Inflammatory macrophage treated with lipopolysaccharide for 4 hours (primary cell): ENCODE data around the gene FAM20B.
"Not testable (repeated sequence)": the region's sequence is repeated elsewhere in the genome, so short reads cannot be mapped to it uniquely, and the experiment has no call there.

Experiments used
- DNase-seq: peaks from one replicate; pipeline ENCODE4 v3.0.0-alpha.2; 2020

FAM20B gene

GRCh38 chr1:179025975-179026812 is 500 bp downstream of the FAM20B start:
- peak; percentile 67 for DNase-seq

DNA sequence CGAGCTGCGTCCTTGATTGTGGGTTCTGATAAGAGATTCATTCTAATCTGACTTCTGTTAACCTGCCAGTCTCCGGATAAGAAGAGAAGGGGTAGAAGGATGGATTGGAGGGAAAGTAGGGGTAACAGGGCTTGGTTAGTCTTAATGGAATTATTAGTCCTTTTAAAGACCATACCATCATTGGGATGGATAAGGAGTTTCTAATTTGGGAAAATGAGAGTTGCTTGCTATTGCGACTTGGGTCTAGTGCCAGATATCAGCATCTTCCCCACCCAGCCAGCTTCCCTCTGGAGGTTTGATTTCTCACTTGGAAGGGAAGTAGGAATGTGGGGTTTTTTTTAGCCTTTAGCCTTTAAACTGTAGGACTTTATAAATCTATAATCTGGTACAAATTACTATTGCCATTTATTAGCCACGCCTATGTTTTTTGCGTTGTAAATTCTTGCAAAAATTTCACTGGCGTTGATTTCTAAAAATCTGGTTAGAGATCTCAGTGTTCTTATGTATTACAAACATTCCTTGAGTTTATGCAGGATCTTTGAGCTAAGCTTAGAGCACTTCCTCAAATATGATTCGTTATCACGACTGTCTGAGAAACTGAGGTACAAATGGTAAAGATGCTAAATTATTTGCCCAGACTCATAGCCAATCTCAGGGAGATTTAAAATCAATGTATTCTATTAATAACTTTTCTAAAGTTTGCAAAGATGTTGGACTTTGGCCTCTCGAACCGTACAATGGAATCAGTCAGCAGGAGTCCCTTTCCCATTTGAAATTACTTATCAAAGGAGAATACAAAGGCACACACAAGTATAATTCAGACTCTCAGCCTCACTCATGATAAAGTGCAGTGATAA is 1.3 kb downstream of the FAM20B start:
- no peak for DNase-seq

- DNase-seq, result peak; percentile 35
Observed at GRCh38 chr1:179029321-179029759, 3.6 kb downstream of the FAM20B start.

DNA sequence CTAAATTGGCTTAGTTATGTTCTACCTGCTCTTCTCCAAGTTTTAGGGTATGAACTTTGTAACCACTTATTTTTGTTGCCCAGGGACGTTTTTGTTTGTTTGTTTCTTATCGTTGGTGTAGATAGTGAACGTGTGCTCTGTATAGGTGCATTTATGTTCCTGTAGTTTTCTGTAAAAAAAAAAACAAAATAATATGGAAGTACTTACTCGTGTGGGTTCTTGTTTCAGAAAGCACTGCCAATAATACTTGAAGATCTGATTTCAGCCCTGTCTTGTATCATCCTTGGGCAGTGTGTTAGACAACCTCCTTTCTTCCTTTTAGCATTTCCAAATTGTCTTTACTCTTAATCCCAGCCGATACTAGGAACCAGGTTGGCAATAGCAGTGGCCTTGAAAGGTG is 4.4 kb downstream of the FAM20B start:
- DNase-seq, result no peak

DNA sequence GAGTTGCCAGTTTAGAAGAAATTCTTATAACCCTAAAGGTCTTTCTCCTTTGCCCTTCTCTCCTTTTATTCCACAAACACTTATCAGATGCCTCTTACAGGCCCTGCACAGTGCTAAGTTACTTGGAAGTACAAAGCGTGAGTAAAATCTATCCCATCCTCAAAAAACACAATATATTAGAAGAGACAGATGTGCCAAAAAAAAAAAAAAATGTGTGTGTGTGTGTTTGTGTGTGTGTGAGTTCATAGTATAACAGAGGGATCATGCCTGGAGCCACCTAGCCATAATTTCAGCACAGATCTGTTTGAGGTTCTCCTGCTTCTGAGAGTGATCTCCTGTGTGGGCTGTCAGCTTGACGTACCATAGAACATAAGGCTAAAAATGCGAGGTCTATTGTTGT is 5.0 kb downstream of the FAM20B start:
- DNase-seq, result no peak

- no peak for DNase-seq
Observed at GRCh38 chr1:179031284-179031683, 5.6 kb downstream of the FAM20B start.

DNA sequence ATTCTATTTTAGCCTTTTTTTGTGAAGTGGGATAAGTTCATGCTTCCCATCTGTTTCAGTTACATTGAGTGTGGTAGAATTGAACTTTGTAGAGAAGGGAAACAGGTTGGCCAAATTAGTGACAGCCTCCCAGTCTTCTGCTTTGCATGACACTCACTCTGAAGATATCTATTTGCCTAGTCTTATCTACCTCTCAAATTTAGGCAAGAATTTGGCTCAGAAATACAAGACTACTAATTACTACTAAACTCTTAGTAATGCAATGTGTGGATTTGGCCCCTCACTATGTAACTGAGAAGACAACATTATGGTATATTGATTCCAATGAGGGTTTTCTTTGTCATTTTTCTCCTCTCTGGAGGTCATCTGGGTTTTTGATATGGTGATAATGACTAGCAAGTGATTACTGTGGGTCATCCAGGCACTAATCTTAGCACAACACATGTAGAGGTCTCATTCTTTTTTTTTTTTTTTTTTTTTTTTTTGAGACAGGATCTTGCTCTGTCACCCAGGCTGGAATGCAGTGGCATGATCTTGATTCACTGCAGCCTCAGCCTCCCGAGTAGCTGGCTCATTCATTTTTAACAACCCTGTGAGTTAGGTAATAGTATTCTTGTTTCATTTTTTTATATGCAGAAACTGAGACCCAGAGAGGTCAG is 6.3 kb downstream of the FAM20B start:
- peak; percentile 71 for DNase-seq

GRCh38 chr1:179034720-179035119 is 9.0 kb downstream of the FAM20B start:
- DNase-seq, result peak; percentile 94

DNA sequence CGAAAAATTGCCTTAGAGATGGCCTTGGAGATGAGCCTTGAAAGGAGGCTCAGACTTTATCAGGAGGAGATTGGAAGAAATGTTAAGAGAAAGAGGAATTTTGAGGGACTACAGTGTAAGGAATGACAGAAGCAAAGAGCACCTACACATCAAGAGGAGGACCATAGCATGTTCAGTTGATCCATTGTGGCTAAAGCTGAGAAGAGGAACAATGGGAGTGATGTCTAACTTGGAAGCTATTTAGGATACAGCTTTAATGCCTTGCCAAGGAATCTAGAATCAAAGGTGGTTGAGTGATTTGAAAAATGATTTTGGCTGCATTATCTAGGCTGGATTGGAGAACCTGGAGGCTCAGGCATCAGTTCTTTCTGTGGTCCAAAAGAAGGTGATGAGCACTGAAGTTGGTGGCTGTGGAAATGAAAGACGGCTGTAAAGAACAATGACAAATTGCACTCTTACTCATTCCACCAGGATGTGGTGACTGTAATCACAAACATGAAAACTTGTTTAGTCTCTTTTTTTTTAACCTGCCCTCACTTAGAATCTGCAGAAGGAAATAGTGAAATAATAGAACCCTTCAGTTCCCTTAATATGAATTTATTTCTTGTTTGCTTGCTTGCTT is 11.3 kb downstream of the FAM20B start:
- peak; percentile 36 for DNase-seq

DNA sequence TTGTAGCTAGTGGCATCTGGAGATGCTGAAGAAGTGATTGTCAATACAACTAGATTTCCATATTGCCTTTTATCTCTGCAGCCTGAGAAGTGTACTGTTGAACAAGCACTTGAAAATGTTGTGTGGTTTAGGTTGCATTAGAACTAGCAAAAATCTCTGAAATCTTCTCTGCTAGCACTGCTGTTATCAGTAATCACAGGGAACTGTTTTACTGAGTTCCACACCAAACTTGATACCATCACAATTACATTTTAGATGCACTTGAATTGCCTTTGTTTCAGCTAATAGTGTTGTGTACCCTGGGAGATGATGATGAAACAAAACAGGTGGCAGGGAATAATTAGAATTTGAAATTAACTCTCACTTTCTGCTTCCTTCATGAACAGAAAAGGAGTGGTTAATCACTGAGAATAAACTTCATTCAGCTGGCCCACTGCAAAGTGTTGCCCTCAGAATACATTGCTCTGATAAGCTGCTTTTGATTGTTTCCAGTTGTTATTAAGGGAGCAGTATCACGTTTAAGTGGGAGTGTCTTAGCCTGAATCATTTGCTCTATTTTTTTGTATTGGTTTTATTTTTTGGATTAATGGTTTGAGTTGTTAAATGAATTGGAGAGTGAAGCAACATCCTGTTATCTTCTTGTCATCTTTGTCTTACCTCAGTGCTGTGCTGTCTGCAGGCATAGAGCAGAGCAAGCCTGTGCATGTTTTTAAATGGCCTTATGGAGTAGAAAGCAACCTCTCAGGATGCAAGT is 13.0 kb downstream of the FAM20B start:
- no peak for DNase-seq

GRCh38 chr1:179039502-179040174 is 13.9 kb downstream of the FAM20B start:
- not testable (repeated sequence) for DNase-seq

DNA sequence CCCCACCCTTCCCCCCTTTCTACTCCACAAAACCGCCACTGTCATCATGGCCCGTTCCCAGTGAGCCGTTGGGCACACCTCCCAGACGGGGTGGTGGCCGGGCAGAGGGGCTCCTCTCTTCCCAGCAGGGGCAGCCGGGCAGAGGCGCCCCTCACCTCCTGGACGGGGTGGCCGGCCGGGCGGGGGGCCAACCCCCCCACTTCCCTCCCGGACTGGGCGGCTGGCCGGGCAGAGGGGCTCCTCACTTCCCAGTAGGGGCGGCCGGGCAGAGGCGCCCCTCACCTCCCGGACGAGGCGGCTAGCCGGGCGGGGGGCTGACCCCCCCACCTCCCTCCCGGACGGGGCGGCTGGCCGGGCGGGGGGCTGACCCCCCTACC is 14.5 kb downstream of the FAM20B start:
- not testable (repeated sequence) for DNase-seq

DNA sequence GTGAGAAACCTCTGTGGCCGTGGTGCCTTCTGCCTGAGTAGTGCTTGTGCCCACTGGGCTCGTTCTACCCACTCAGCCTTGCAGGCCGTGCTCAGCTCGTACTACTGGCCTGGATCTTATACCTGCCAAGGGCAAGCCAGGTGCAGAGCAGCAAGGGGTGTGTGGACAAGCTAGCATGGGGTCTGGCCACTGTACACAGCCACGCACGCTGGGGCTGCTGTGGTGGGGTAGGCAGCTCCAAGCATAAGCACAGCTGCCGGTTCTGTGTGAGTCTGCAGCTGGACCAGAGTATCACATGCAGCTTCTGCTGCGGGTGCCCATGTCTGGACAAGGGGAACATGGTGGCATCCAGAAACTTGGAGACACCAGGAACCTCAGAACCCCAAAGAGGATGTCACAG is 16.4 kb downstream of the FAM20B start:
- DNase-seq, result no peak

DNA sequence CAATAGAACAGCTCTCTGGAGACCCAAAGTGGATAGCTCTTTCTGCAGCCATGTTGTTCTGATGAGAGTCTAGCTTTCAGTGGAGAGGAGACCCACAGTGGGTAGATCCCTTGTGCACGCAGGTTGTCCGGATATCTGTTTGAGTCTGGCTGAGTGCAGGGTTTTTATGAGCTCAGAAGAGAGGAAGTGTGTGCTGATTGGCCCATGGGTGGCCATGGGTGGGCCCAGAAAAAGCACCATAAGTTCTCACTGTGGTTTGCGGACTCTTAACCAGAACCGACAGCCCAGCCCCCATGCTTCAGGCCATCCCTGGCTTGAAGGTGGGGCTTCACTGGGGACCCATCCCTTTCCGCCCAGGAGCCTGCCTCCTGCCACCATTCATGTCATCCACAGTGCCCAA is 17.0 kb downstream of the FAM20B start:
- no peak for DNase-seq

- no peak for DNase-seq
Observed at GRCh38 chr1:179043266-179043665, 17.6 kb downstream of the FAM20B start.

GRCh38 chr1:179043907-179044306 is 18.2 kb downstream of the FAM20B start:
- DNase-seq, result no peak

GRCh38 chr1:179046808-179047635 is 21.3 kb downstream of the FAM20B start:
- no peak for DNase-seq

- no peak for DNase-seq
Observed at GRCh38 chr1:179047636-179047997, 21.9 kb downstream of the FAM20B start.

DNA sequence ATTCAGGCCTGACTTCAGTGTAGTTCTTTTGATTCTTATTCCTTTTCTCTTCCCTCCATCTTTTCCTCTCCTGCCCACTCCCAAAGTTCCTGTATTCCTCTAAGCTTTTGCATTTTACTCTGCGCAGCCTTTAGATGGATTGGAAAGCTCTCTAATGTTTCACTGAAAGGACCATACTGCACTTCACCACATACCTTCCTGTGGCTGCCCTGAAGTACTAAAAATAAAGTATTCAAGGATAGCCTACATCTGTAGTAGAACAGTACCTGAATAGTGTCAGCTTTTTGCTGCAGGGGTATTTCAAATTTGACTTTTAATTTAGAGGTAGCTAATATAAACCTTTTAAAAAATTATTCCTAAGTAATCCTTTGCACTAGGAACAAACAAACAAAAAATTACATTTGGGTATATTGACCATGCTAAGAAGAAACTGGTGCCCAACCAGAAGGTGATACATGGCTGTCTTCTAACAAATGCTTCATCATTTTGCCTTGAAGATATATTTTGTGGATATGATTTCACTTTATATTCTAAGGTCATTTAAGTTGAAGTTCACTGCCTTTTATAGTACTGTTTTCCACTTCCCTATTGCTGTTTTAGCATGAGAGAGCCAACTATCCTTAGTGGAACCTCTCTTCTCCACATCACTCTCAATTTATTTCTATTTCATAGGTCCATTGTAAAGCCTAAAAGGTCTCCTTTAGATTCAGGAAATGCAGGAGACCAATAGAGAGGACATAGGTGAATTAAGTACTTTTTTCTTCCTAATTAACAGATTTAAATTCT is 22.8 kb downstream of the FAM20B start:
- DNase-seq, result no peak

- peak; percentile 39 for DNase-seq
Observed at GRCh38 chr1:179052776-179053175, 27.1 kb downstream of the FAM20B start.
